CD4-positive, alpha-beta T cell (primary cell): ENCODE measurements around the gene OSBPL6. TPM values are rescaled to one million over a fixed set of nuclear protein-coding genes. Genes with fewer than 3 reads are reported as not detected.

Experiments
- ATAC-seq: fragments of 200-7000 bp; cut with Tn5 transposase; one replicate; pipeline ENCODE4 v1.10.0; 2022; ENCODE audit warnings: mild to moderate bottlenecking; ENCODE audit not compliant: poor library complexity
- CTCF ChIA-PET: fragments of 350-600 bp; sonication (Branson Sonifier 250); formaldehyde crosslinking; loops from one replicate; lab custom pipeline; 2021; ENCODE audit warnings: antibody characterized with exemption, inconsistent platforms; lab: Charles Lee
- POLR2A ChIA-PET: fragments of 350-600 bp; sonication (Branson Sonifier 250); formaldehyde crosslinking; loops from one replicate; lab custom pipeline; 2021; ENCODE audit warnings: antibody characterized with exemption, inconsistent platforms; lab: Charles Lee
- DNase-seq, 14 experiments: peaks; one replicate each; pipeline ENCODE4 v3.0.0-alpha.2; 2013 to 2020; ENCODE audit warnings: mixed read lengths in 2 of 14
- H3K27ac ChIP-seq, 2 donors: one replicate each; pipeline versions ENCODE4 v1.5.1 to v1.7.0; 2013; ENCODE audit warnings: low read length in 2 of 2, low read depth in 1 of 2, mild to moderate bottlenecking in 1 of 2
- H3K27me3 ChIP-seq, 2 experiments: 1 replicate in 1 of 2; 2 replicates in 1 of 2; pipeline versions ENCODE4 v1.6.1 to v1.7.0; 2013; ENCODE audit warnings: low read length in 2 of 2, control low read depth in 1 of 2, mild to moderate bottlenecking in 1 of 2, moderate library complexity in 1 of 2; ENCODE audit not compliant: insufficient read depth in 2 of 2, control insufficient read depth in 1 of 2
- H3K36me3 ChIP-seq: one replicate; pipeline ENCODE4 v1.6.1; 2013; ENCODE audit warnings: low read length, control low read depth; ENCODE audit not compliant: insufficient read depth
- H3K4me1 ChIP-seq: one replicate; pipeline ENCODE4 v1.6.1; 2013; ENCODE audit warnings: low read length, control low read depth; ENCODE audit not compliant: insufficient read depth
- H3K4me3 ChIP-seq: one replicate; pipeline ENCODE4 v1.5.1; 2013; ENCODE audit warnings: mild to moderate bottlenecking, low read length, moderate library complexity
- H3K9me3 ChIP-seq, 2 experiments: 1 replicate in 1 of 2; 2 replicates in 1 of 2; pipeline versions ENCODE4 v1.6.1 to v1.7.0; 2013; ENCODE audit warnings: low read length in 2 of 2, mild to moderate bottlenecking in 2 of 2, control low read depth in 1 of 2, moderate library complexity in 1 of 2; ENCODE audit not compliant: control insufficient read depth in 1 of 2, insufficient read depth in 1 of 2
- H3K27ac Mint-ChIP-seq: one replicate; pipeline ENCODE4 v1.8.0; 2020; ENCODE audit warnings: mixed read lengths
- H3K27me3 Mint-ChIP-seq: one replicate; pipeline ENCODE4 v1.8.0; 2021; ENCODE audit warnings: mixed read lengths
- H3K36me3 Mint-ChIP-seq: one replicate; pipeline ENCODE4 v1.8.0; 2021; ENCODE audit warnings: low read depth, mixed read lengths
- H3K4me1 Mint-ChIP-seq: one replicate; pipeline ENCODE4 v1.8.0; 2021; ENCODE audit warnings: low read depth, mixed read lengths
- H3K4me3 Mint-ChIP-seq: one replicate; pipeline ENCODE4 v1.8.0; 2020; ENCODE audit warnings: mild to moderate bottlenecking, mixed read lengths
- H3K9me3 Mint-ChIP-seq: one replicate; pipeline ENCODE4 v1.8.0; 2020; ENCODE audit warnings: mixed read lengths
- intact Hi-C, 2 experiments: fragments of 100-400 bp; cut with DNase I in 1 of 2; cut with micrococcal nuclease in 1 of 2; formaldehyde crosslinking; loops; one replicate each; pipeline versions ENCODE4 v1.15.1 to v1.9.0; 2023 to 2025; cut with DNase I, micrococcal nuclease
- total RNA-seq, 174 experiments: library from RNA in 2 of 174; stranded (reverse) in 2 of 174; gene quantifications; one replicate each; pipeline ENCODE4 v1.2.3 and lab custom pipeline; 2021 to 2026
- TF ChIP-seq, protein P1 (sequence below): fragments of 200-600 bp; IDR thresholded peaks from one replicate; pipeline ENCODE4 v1.8.0; 2022; ENCODE audit warnings: antibody characterized with exemption, mild to moderate bottlenecking

The OSBPL6 gene
- total RNA-seq, 2 experiments from 2014 or later = 0.08 to 0.11 TPM

DNA sequence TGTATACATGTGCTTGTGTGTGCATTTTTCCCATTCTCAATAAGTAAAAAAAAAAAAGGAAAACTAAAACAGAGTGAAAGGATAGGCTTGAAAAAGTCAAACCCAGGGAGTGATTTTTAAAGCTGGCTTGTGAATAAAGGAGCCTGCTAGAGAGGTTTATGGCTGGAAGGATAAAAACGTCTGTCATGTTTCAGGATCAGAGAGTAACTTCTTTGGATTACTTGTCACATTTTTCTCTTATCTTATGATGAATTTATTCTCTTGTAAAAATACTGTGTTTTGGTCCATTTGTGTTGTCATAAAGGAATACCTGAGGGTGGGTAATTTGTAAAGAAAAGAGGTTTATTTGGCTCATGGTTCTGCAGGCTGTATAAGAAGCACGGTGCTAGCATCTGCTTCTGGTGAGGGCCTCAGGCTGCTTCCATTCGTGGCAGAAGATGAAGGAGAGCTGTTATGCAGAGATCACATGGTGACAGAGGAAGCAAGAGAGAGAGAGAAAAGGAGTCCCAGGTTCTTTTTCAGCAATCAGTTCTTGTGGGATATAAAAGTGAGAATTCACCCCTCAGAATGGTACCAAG lies 89.1 kb downstream of the OSBPL6 start:
- H3K27ac Mint-ChIP-seq = no peak overlapping the region
- H3K36me3 ChIP-seq = no peaks in the 10 kb centered on the region
- TF ChIP-seq, protein P1, sequence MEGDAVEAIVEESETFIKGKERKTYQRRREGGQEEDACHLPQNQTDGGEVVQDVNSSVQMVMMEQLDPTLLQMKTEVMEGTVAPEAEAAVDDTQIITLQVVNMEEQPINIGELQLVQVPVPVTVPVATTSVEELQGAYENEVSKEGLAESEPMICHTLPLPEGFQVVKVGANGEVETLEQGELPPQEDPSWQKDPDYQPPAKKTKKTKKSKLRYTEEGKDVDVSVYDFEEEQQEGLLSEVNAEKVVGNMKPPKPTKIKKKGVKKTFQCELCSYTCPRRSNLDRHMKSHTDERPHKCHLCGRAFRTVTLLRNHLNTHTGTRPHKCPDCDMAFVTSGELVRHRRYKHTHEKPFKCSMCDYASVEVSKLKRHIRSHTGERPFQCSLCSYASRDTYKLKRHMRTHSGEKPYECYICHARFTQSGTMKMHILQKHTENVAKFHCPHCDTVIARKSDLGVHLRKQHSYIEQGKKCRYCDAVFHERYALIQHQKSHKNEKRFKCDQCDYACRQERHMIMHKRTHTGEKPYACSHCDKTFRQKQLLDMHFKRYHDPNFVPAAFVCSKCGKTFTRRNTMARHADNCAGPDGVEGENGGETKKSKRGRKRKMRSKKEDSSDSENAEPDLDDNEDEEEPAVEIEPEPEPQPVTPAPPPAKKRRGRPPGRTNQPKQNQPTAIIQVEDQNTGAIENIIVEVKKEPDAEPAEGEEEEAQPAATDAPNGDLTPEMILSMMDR = no peak
- no peaks in the 10 kb centered on the region for H3K4me1 Mint-ChIP-seq
- H3K4me3 ChIP-seq = no peak overlapping the region
- CTCF ChIA-PET = no interaction called here
- no peaks in the 10 kb centered on the region for H3K4me1 ChIP-seq
- no peaks in the 10 kb centered on the region for H3K9me3 Mint-ChIP-seq
- no peaks in the 10 kb centered on the region for H3K9me3 ChIP-seq
- intact Hi-C loops = no loop called here
- H3K27me3 ChIP-seq = peaks cover 0 to 2% of the 10 kb centered on the region in 2 experiments
- H3K4me3 Mint-ChIP-seq = no peak overlapping the region
- no peaks in the 10 kb centered on the region for H3K36me3 Mint-ChIP-seq
- ATAC-seq (no peak), DNase-seq (no peak)
- POLR2A ChIA-PET = no interaction called here
- peaks cover 18% of the 10 kb centered on the region for H3K27me3 Mint-ChIP-seq
- no peak overlapping the region for H3K27ac ChIP-seq

DNA sequence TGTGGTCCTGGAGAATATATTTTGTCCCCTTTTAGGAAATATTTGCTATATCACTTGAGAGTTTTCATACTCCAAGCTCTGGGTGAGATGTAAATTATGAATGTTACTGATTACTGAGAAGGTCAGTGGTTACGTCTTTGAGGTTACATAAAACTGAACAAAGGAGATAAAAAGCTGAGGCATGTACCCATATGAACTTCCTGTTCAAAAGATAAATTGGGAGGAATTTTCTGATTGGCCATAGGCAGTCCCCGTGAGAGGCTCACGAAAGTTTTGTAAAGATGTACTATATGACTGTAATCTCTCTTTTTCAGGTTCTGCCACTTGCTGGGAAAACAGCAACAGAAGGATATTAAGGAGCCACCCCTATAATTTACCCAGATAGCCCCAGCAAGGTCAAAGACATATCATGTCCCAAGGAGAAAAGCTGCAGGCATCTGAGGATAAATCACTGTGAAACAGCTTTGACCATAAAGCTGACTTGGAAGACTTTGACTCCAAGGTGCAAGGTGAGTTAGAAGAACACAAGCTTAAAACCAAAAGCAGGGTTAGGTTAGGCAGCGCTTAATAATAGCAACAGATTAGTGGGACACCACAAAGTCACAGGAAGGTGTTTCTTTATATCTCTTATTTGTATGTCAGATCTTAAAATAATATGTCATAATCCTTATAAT lies 90.4 kb downstream of the OSBPL6 start:
- intact Hi-C loops = no loop called here

GRCh38 chr2:178285287-178285615 lies 90.9 kb downstream of the OSBPL6 start:
- Mint-ChIP-seq H3K4me1 (no peaks in the 10 kb centered on the region), H3K27ac (no peak overlapping the region), H3K4me3 (no peak overlapping the region), H3K27me3 (peaks cover 11% of the 10 kb centered on the region), H3K9me3 (no peaks in the 10 kb centered on the region), H3K36me3 (no peaks in the 10 kb centered on the region)
- TF ChIP-seq, protein P1 = no peak
- DNase-seq = no peak
- H3K9me3 ChIP-seq = no peaks in the 10 kb centered on the region
- no peak overlapping the region for H3K4me3 ChIP-seq
- no peaks in the 10 kb centered on the region for H3K4me1 ChIP-seq
- no peaks in the 10 kb centered on the region for H3K36me3 ChIP-seq
- no peak overlapping the region for H3K27ac ChIP-seq
- no peak for ATAC-seq
- peaks cover 0 to 2% of the 10 kb centered on the region in 2 experiments for H3K27me3 ChIP-seq
- CTCF ChIA-PET = no interaction called here
- POLR2A ChIA-PET = no interaction called here
- intact Hi-C loops = no loop called here

More for the DNA sequence above, 90.4 kb downstream of the OSBPL6 start:
- Mint-ChIP-seq H3K4me1 (no peaks in the 10 kb centered on the region), H3K4me3 (no peak overlapping the region), H3K27me3 (peaks cover 13% of the 10 kb centered on the region), H3K9me3 (no peaks in the 10 kb centered on the region), H3K36me3 (no peaks in the 10 kb centered on the region), H3K27ac (no peak overlapping the region)
- Histone ChIP-seq H3K27ac (no peak overlapping the region), H3K36me3 (no peaks in the 10 kb centered on the region), H3K4me3 (no peak overlapping the region), H3K9me3 (no peaks in the 10 kb centered on the region), H3K4me1 (no peaks in the 10 kb centered on the region), H3K27me3 (peaks cover 0 to 2% of the 10 kb centered on the region in 2 experiments)
- DNase-seq (no peak), ATAC-seq (no peak)
- ChIA-PET CTCF (no interaction called here), POLR2A (no interaction called here)
- TF ChIP-seq, protein P1 = no peak
